NB4 (cell line): ENCODE measurements around the gene SLC22A7.

Experiments used
- CTCF ChIP-seq: IDR thresholded peaks from one replicate; pipeline ENCODE4 v1.5.1; 2012; ENCODE audit warnings: low read depth, low read length
- POLR2A ChIP-seq: IDR thresholded peaks from 2 replicates; pipeline ENCODE4 v1.6.1; 2011; ENCODE audit warnings: mild to moderate bottlenecking; ENCODE audit not compliant: insufficient read length; ENCODE audit errors: extremely low read depth

- TF ChIP-seq CTCF, result no peak
- TF ChIP-seq POLR2A, result no peak
Observed at GRCh38 chr6:43262780-43263313, 35.2 kb upstream of the SLC22A7 start.
